Kidney (tissue), 14 donors: Measurements from ENCODE around the gene BORCS5. TPM values are rescaled to one million over a fixed set of nuclear protein-coding genes. Genes with fewer than 3 reads are reported as not detected.

Experiments used
- DNase-seq, 5 donors: peaks; one replicate each; pipeline ENCODE4 v3.0.0-alpha.2; 2013 to 2020
- FAIRE-seq: peaks from 2 replicates; lab custom pipeline; 2012; peaks lifted over from hg19 to GRCh38; lab: Jason Lieb, UNC
- H3K27ac ChIP-seq, 2 donors: one replicate each; pipeline ENCODE4 v1.7.0; 2013; ENCODE audit warnings: low read depth in 2 of 2, low read length in 2 of 2, inconsistent platforms in 1 of 2
- H3K27me3 ChIP-seq: one replicate; pipeline ENCODE4 v1.7.1; 2013; ENCODE audit warnings: low read length, inconsistent platforms; ENCODE audit not compliant: control insufficient read depth, insufficient read depth
- H3K36me3 ChIP-seq, 3 donors: one replicate each; pipeline versions ENCODE4 v1.7.0 to v1.7.1; 2013; ENCODE audit warnings: low read length in 3 of 3, control low read depth in 1 of 3, inconsistent platforms in 1 of 3; ENCODE audit not compliant: insufficient read depth in 3 of 3, control insufficient read depth in 2 of 3
- H3K4me1 ChIP-seq, 3 donors: one replicate each; pipeline versions ENCODE4 v1.7.0 to v1.7.1; 2013; ENCODE audit warnings: low read length in 3 of 3, inconsistent platforms in 1 of 3, low read depth in 1 of 3; ENCODE audit not compliant: control insufficient read depth in 2 of 3, insufficient read depth in 2 of 3
- H3K4me3 ChIP-seq, 3 donors: one replicate each; pipeline versions ENCODE4 v1.7.0 to v1.8.1; 2013; ENCODE audit warnings: low read length in 3 of 3, control low read depth in 1 of 3, inconsistent platforms in 1 of 3
- H3K9ac ChIP-seq, 3 donors: one replicate each; pipeline versions ENCODE4 v1.7.0 to v1.7.1; 2013; ENCODE audit warnings: low read length in 3 of 3, control low read depth in 1 of 3, inconsistent platforms in 1 of 3
- H3K9me3 ChIP-seq, 3 donors: one replicate each; pipeline versions ENCODE4 v1.7.0 to v1.7.1; 2013; ENCODE audit warnings: low read length in 3 of 3, control low read depth in 1 of 3, inconsistent platforms in 1 of 3; ENCODE audit not compliant: control insufficient read depth in 2 of 3, insufficient read depth in 1 of 3
- CTCF ChIP-seq: IDR thresholded peaks from 3 replicates; pipeline ENCODE4 v1.5.1; 2012; ENCODE audit warnings: mild to moderate bottlenecking, moderate library complexity, borderline replicate concordance; ENCODE audit not compliant: insufficient read depth; ENCODE audit errors: extremely low read depth
- intact Hi-C: fragments of 100-400 bp; cut with DNase I; formaldehyde crosslinking; loops from one replicate; pipeline ENCODE4 v1.11.1; 2022
- polyA plus RNA-seq: library from polyadenylated mRNA; stranded (reverse); fragments of 350-450 nt; fragmentation: Illumina TruSeq; extraction: RNeasy Lipid Tissue Mini Kit (QIAGEN cat#74804); gene quantifications from one replicate; pipeline ENCODE4 v1.2.3, GENCODE V29; 2014; ENCODE audit warnings: low read depth, low replicate concordance; ENCODE audit not compliant: insufficient read depth
- total RNA-seq: library from RNA; stranded (reverse); fragmentation: NEBNext Ultra II Directional; extraction: Animal tissue kit (Norgen Biotek cat#: 25700); gene quantifications from one replicate; pipeline ENCODE4 v1.2.1, GENCODE V29; 2021
- donor health status: control.
- donor health status: control.
- donor health status: control.
- donor health status: control.
- donor health status: control.
- donor health status: DM: yes; HTN: yes; CAD: no.
- donor health status: Normal renal cell carcinoma (clear cell type).

BORCS5 gene
- total and polyA plus RNA-seq, 2 donors from 2014 or later, result 11.2 to 14.0 TPM

- no peak overlapping the region for H3K9ac ChIP-seq
- no peaks in the 10 kb centered on the region for H3K27me3 ChIP-seq
- no peak overlapping the region for H3K4me3 ChIP-seq
- intact Hi-C loops, result no loop called here
- DNase-seq (peak in 2 of 5 donors; percentile 38 to 76), FAIRE-seq (no peak)
- TF ChIP-seq CTCF, result no peak
- no peaks in the 10 kb centered on the region for H3K9me3 ChIP-seq
- H3K27ac ChIP-seq, result peak overlapping the region; percentile 22 to 71
- H3K36me3 ChIP-seq, result no peaks in the 10 kb centered on the region
- peaks cover 0 to 20% (median 7%) of the 10 kb centered on the region in 3 donors for H3K4me1 ChIP-seq
Observed at GRCh38 chr12:12506496-12506890, 149.6 kb downstream of the BORCS5 start.

GRCh38 chr12:12507121-12507520 is 150.2 kb downstream of the BORCS5 start:
- intact Hi-C loops, result no loop called here
- no peaks in the 10 kb centered on the region for H3K9me3 ChIP-seq
- H3K36me3 ChIP-seq, result no peaks in the 10 kb centered on the region
- TF ChIP-seq CTCF, result no peak
- no peaks in the 10 kb centered on the region for H3K27me3 ChIP-seq
- DNase-seq (peak in 1 of 5 donors; percentile 38), FAIRE-seq (no peak)
- peak overlapping the region in 1 of 2 donors; percentile 71 for H3K27ac ChIP-seq
- no peak overlapping the region for H3K4me3 ChIP-seq
- H3K4me1 ChIP-seq, result peaks cover 0 to 20% (median 7%) of the 10 kb centered on the region in 3 donors
- H3K9ac ChIP-seq, result no peak overlapping the region

- intact Hi-C loops, result no loop called here
- no peak overlapping the region for H3K27ac ChIP-seq
Observed at GRCh38 chr12:12508612-12509011, 151.7 kb downstream of the BORCS5 start.

More at GRCh38 chr12:12508612-12509011, 151.7 kb downstream of the BORCS5 start:
- Histone ChIP-seq H3K9me3 (no peaks in the 10 kb centered on the region), H3K4me3 (no peak overlapping the region), H3K4me1 (peaks cover 0 to 20% (median 7%) of the 10 kb centered on the region in 3 donors), H3K9ac (no peak overlapping the region), H3K27me3 (no peaks in the 10 kb centered on the region), H3K36me3 (no peaks in the 10 kb centered on the region)
- FAIRE-seq (no peak), DNase-seq (no peak)
- TF ChIP-seq CTCF, result no peak
